GM21576 (cell line): ENCODE results near the gene PCTP.

Experiments
- ATAC-seq: cut with Tn5 transposase; IDR thresholded peaks from one replicate; pipeline ENCODE4 v1.9.1; 2021; ENCODE audit warnings: mild to moderate bottlenecking, moderate library complexity; ENCODE audit not compliant: unreplicated experiment

PCTP gene

GRCh38 chr17:55727275-55727674 lies 23.6 kb upstream of the PCTP start:
- ATAC-seq: no peak

DNA sequence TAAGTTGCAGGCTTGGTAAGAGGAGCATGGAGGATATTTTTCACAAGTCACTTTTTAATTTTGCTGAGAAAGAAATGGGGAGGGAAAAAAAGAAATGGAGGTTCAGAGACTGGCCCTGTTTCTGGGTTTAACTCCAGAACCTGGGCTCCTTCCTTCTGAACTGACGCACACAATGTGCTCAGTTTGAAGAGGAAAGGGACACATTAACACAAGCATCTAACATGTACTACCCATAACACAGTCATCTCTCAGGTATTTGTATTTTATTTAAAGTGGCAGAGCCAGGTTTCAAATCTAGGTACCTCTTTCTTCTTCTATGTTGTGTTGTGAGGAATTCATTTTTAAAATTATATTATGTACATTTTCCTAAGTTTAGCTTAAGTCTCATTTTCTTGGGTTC lies 22.9 kb upstream of the PCTP start:
- ATAC-seq: no peak

GRCh38 chr17:55728361-55728760 lies 22.5 kb upstream of the PCTP start:
- no peak for ATAC-seq

DNA sequence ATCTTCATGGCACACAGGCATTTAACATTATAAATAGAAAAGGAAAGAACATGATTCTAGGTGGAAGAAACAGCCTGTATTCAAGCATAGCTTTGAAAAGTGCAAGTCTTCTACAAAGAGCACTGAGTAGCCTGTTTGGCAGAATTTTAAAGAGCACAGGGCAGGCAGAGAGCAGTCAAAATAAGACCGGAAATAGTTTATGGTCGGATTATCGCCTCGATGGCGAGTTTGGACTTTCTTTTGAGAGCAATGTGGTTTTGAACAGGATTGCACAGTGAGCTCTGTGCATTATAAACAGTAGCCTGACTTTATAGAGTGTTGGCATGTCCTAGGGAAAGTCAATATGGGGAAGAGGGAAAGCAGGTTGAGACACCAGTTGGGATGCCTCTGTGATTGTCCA lies 22.0 kb upstream of the PCTP start:
- ATAC-seq: no peak

DNA sequence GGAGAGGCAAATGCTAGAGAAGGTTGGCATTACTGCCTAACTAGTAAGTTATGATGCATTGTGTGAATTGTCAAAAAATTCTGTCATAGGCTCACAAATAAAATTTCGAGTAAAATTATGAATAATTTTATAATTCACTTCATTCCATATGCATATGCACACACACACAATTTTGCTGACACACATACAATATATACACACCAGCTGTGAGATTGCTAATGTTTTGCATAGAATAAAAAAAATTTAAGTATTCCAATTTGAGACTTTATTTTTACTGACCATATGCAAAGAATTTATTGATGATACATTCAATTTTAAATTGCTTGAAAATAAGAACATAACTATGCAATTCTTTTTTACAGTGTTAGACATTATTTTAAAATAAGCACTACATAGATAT lies 21.4 kb upstream of the PCTP start:
- ATAC-seq: no peak

DNA sequence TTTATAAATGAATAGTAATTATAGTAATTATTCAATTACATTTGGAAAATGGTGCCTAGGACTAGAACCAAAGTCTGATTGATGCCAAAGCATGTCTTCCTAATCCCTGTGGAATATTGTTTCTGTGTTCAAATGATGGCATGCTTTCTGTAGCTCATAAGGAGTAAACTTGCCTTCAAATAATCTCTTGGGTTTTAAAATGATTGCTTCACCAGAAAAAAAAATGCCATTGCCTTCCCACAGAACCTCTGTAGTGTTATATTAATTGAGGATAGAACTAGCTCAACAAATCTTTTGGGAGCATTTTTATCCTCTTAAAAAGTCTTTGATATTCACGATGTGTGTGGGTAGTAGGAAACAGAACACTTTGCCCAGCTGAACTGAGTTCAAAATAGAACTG lies 20.5 kb upstream of the PCTP start:
- no peak for ATAC-seq

DNA sequence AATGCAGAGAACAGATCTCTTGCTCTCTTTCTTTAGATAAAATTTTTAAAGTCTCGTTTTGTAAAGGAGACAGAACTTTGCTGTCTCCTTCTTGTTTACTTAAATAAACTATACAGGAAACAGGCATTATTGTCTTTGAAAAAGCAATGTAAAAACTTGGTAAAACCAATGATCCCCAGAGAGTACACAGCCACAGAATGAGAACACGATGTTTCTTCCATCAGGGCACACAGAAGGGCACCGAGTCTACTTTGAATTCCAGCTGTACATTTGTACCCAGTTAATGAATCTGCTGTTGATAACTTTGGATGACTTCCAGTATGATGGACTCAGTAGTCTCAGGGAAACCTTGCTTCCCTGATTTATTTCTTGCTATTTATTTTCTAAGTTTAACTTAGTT lies 20.0 kb upstream of the PCTP start:
- ATAC-seq: no peak

DNA sequence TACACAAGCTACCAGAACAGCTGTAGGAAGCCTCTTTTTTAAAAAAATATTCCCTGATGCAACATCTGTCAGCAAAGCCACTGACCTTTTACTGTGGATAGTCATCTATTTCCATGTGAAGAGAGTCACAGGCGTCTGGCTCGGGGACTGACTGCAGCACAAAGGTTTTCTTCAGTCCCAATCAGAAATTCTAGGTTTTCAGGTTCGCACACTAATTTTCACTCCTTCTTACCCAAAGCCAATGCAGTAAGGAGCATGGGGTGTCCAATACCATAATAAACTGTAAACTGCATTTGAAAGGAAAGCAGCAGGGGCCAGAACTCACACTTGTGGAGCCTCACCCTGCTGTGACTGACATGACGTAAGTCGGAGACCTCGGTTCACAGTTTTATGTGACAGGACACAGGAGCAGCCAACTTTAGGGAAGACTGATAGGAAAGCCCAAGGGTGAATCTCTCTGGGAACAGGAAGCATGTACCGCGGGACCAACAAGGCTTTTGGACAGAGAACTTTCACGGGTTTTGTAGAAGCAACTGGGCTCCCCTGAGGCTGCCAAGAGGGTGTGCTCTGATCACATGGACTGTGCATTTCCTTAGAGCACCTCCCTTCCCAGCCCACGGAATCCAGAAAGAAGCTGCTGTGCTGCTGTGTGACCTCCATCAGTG lies 19.1 kb upstream of the PCTP start:
- ATAC-seq: no peak

DNA sequence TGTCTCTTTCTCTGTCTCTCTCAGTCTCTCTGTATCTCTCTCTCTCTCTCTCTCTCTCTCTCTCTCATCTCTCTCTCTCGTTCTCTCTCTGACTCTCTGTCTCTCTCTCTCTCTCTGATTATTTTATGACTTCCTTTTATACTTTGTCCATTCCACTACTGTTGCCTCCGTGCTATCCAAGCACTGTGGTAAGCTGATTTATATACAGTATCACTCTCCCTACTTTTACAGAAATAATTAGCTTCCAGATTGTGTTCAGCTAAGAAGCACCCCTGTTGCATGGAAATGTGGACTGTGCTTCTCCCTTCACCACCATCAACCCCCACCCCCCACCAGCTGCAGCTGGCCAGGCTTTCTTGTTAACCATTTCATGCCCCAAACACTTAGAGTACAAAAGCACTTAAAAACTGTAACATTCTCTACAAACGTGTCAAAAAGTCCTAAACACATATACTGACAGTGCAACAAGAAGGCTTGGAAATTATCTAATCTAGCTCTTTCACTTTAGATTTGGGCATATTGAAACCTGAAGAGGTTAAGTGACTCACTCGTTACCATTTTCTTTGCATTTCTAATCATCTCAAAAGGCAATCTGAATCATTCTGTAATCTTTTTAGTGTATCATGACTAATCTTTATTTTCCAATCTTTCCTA lies 16.6 kb upstream of the PCTP start:
- no peak for ATAC-seq

GRCh38 chr17:55735731-55736405 lies 15.0 kb upstream of the PCTP start:
- ATAC-seq: no peak

DNA sequence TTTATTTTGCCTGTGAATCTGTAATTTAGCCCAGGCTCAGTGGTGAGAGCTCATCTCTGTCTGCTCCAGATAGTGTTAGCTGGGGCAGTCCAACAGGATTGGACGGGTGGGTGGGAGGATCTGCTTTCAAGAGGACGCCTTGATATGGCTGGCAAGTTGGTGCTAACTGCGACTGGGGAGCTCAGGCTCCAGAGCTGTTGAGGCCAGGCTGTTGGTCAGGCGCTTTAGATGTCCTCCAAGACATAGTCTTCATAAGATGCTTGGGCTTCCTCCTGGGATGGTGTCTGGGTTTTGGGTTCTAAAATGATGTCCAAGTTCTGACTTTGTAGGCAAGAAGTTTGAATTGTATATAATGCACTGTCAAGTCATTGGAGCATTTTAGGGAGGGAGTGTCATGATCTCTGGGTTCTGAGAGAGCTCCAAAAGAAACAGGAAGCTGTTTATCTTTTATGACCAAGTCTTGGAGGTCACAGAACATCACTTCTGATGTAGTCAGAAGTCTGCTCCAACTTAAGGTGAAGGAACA lies 12.8 kb upstream of the PCTP start:
- no peak for ATAC-seq

DNA sequence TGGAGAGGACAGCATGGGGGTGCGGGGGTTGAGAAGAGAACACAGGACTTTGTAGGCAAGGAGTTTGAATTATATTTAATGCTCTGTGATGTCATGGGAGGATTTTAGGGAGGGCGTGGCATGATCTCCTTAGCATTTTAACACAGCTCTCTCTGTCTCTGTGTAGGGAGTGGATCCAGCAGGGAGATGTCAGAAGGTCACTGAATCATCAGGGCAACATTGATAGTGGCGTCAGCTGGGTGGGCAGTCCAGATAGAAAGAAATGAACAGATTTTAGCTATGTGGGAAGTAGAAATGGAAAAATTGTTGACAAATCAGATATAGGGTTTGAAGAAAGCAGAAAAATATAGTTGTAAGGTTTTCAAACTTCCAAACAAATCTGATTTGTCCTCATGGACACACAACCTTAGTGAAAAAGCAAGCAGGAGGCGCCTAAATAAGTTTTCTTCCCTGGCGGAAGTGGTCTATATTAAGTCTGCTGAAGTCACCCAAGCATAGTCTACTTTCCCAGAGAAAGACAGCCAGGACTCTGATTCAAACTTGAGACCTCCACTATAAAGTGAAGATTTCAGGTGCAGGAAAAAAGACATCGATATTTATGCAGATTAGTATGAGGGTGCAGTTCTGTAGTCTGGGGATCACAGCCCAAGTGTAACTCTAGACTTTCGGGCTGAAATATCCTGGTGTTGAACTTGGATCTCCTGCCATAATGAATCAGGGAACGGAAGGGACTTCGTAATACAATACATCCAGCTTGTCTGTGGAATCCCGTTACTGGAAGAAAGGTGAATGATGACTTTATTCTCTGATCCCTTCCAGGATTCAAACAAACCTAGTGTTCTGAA lies 10.1 kb upstream of the PCTP start:
- no peak for ATAC-seq

- ATAC-seq: no peak
Observed at GRCh38 chr17:55741356-55741700, 9.5 kb upstream of the PCTP start.

DNA sequence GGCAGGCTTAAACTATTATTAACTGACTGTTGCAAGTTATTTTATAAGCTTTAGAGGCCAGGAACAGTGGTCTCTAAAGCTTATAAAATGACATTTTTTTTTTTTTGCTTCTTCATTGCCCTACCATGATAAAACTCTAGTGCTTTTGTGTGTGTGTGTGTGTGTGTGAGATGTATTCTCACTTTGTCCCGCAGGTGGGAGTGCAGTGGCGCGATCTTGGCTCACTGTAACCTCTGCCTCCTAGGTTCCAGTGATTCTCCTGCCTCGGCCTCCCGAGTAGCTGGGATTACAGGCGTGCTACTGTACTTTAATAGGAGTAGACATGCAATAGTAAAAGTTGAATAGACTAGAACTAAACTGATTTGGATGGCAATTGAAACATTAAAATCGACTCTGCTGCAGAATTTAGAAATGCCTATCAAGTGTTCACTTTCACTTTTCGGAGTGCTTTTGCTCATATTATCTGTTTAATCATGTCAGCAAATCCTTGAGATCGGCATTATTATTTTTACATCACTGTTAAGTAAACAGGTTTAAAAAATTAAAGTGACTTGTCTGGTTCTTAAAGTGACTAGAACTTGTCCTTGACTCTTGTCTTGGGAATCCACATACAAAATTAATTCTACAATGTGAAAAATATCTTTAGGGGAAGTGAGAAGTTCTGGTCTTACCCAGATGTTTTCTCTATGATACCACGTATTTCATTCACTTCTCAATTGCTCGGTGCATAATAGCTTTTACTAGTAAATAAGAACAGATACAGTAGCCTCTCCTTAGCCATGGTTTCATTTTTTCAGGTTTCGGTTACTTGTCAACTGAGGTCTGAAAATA lies 8.4 kb upstream of the PCTP start:
- peak; percentile 90 for ATAC-seq

DNA sequence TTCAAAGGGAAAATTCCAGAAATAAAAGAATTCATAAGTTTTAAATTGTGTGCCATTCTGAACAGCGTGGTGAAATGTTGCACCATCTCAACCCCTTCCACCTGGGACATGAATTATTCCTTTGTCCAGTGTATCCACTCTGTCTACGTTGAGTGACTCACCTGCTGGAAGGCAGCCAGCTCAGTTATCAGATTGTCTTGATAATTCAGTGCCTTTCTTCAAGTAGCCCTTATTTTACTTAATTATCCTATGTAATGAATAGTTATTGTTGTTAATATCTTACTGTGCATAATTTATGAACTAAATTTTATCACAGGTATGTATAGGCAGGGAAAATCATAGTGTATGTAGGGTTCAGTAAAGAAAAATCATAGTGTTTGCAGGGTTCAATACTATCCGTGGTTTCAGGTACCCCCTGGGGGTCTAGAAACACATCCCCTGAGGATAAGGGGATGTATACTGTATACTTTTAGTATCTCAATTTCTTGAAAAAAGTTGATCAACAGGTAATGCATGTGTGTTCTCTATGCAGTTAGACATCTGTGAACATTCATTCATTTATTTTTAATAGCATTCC lies 7.7 kb upstream of the PCTP start:
- peak; percentile 30 for ATAC-seq

DNA sequence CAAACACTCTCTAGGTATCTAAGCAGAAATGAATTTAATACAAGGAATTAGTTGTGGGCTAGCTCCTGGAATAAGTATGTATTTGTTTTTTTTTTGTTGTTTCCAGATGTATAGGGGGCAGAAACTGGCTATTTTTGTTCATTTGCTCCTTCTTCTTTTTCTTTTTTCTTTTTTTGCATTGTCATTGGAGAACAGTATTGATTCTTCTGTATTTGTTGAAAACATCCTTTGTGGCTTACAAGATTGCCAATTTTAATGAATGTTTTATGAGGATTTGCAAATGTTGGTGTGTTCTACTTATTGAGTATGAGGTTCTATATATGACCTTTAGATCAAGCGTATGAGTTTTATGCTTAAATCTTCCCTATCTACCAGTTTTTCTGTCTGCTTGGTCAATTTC lies 5.6 kb upstream of the PCTP start:
- no peak for ATAC-seq

DNA sequence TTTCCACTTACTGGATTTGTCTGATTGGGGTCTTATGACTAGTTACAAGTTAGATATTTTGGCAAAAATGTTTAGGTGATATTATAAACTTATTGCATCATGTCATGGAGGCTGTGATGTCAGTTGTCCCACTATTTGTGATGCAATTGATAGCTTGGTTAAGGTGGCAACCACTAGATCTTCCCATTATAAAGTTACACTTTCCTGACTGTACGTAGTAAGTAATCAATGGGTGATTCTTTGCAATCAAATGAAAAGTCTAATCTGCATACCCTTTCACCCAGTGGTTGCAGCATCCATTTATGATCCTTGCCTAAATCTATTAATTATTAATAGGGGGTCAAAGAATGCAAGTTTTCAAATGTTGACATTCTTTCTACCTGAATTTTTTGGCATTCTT lies 4.4 kb upstream of the PCTP start:
- no peak for ATAC-seq

DNA sequence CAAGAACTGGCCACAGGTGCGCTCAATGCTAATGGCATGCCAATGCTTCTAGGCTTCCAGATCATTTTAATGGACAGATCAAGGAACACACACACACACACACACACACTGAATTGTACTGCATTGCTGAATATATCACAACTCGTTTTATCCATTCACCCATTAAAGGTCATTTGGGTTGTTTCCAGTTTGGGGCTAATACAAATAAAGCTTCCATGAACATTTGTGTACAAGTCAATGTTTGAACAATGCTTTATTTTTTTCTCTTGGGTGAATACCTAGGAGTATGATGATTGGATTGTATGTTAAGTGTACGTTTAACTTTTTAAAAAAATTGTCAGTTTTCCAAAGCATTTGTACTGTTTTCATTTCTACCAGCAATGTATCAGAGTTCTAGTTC lies 3.6 kb upstream of the PCTP start:
- ATAC-seq: no peak

- ATAC-seq: no peak
Observed at GRCh38 chr17:55748841-55749240, 2.0 kb upstream of the PCTP start.

DNA sequence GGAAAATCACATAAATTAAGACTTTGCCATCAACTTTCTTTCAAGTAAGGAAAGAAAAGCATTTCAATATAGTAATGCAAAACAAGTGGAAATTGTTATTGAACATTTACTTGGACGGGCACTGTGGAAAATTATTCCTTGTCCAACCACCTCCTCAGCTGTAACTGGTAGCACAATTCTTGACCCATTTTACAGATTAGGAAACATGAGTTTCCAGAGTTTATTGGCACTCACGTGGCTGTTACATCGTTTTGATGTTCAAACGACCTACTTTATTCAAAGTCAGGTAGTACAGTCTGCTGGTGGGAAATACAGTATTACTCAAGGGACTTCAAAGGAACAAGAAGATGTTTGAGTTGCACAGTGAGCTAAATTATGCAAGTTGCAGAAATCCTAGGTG lies 866 bp upstream of the PCTP start:
- no peak for ATAC-seq
